Measurements from ENCODE around the gene CWC25.
"Not testable (repeated sequence)": the region's sequence is repeated elsewhere in the genome, so short reads cannot be mapped to it uniquely, and the experiment has no call there.

The CWC25 gene

GRCh38 chr17:38824899-38825761, at the start of gene CWC25:
Gene CWC25 (minus strand): TSS chr17:38825321. CDS start chr17:38825183, 138 bp downstream.
- peak; percentile 87 for DNase-seq

GRCh38 chr17:38873640-38874380, 48.7 kb upstream of the CWC25 start:
- no peak for DNase-seq

- DNase-seq = no peak
These were observed 47.7 kb upstream of the CWC25 start for GRCh38 chr17:38872671-38873385.

- no peak for DNase-seq
These were observed 46.9 kb upstream of the CWC25 start for GRCh38 chr17:38872027-38872511.

GRCh38 chr17:38871247-38872015, 46.3 kb upstream of the CWC25 start:
- DNase-seq = peak; percentile 69

GRCh38 chr17:38870259-38871165, 45.4 kb upstream of the CWC25 start:
- peak; percentile 21 for DNase-seq

GRCh38 chr17:38869526-38870258, 44.6 kb upstream of the CWC25 start, which contains the start of gene LASP1:
Gene LASP1 (plus strand): TSS chr17:38870058. CDS start chr17:38870190, 132 bp downstream.
- DNase-seq = peak; percentile 67

GRCh38 chr17:38868817-38869525, 43.9 kb upstream of the CWC25 start:
- DNase-seq = peak; percentile 75

- DNase-seq = no peak
These were observed 43.1 kb upstream of the CWC25 start for GRCh38 chr17:38867968-38868816.

GRCh38 chr17:38867179-38867967, 42.3 kb upstream of the CWC25 start:
- DNase-seq = peak; percentile 58

- no peak for DNase-seq
These were observed 39.7 kb upstream of the CWC25 start for GRCh38 chr17:38864636-38865398.

GRCh38 chr17:38861399-38861843, 36.3 kb upstream of the CWC25 start:
- DNase-seq = no peak

GRCh38 chr17:38857271-38857670, 32.1 kb upstream of the CWC25 start:
- DNase-seq = no peak

- not testable (repeated sequence) for DNase-seq
These were observed 30.1 kb upstream of the CWC25 start for GRCh38 chr17:38855101-38855714.

GRCh38 chr17:38853292-38854219, 28.4 kb upstream of the CWC25 start, which contains the start of gene RPL23:
Gene RPL23 (minus strand): TSS chr17:38853721. CDS start chr17:38853710, 11 bp downstream.
- peak; percentile 94 for DNase-seq

Measured in GF-D8 (cell line).